Measurements from ENCODE around the gene BMPR1B. TPM values are rescaled to one million over a fixed set of nuclear protein-coding genes. Genes with fewer than 3 reads are reported as not detected.

BMPR1B gene
- total and polyA plus RNA-seq, 2 of the 8 experiments (the other 6 are each of a cell fraction or from before 2014, with no cell fraction given): 0.14 to 1.1 TPM

GRCh38 chr4:94852616-94853015 is 94.9 kb downstream of the BMPR1B start (continued):
- no peak for TF ChIP-seq CREB1 (IDR thresholded peaks at IDR 0.05)

Measured in H1 (cell line).